ENCODE results near the gene ARID3A.

ARID3A gene

DNA sequence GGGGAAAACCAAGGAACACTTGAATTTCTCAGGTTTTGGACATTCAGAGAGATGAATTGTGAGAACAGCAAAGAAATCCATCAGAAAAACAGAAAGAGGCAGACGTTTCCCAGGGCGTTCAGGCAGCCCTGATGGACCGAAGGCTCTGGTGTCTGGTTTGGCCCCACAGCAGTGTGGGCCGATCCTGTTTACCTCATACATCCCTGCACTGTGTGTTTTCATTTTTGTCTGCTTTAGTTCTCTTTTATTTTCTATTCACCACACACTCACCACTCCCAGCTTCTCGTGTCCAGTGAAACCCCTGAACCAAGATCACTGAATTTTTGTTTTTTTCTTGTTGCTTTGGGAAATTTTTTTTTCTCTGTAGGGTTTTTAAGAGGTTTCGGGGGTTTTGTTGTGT is 46.4 kb downstream of the ARID3A start:
- H3K4me3 ChIP-seq (ENCODE audit: low read depth, low read length), result no peak overlapping the region
- TF ChIP-seq, protein P1, sequence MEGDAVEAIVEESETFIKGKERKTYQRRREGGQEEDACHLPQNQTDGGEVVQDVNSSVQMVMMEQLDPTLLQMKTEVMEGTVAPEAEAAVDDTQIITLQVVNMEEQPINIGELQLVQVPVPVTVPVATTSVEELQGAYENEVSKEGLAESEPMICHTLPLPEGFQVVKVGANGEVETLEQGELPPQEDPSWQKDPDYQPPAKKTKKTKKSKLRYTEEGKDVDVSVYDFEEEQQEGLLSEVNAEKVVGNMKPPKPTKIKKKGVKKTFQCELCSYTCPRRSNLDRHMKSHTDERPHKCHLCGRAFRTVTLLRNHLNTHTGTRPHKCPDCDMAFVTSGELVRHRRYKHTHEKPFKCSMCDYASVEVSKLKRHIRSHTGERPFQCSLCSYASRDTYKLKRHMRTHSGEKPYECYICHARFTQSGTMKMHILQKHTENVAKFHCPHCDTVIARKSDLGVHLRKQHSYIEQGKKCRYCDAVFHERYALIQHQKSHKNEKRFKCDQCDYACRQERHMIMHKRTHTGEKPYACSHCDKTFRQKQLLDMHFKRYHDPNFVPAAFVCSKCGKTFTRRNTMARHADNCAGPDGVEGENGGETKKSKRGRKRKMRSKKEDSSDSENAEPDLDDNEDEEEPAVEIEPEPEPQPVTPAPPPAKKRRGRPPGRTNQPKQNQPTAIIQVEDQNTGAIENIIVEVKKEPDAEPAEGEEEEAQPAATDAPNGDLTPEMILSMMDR (IDR thresholded peaks at IDR 0.05; ENCODE audit: borderline replicate concordance, insufficient read depth, low read depth, low read length), result no peak

DNA sequence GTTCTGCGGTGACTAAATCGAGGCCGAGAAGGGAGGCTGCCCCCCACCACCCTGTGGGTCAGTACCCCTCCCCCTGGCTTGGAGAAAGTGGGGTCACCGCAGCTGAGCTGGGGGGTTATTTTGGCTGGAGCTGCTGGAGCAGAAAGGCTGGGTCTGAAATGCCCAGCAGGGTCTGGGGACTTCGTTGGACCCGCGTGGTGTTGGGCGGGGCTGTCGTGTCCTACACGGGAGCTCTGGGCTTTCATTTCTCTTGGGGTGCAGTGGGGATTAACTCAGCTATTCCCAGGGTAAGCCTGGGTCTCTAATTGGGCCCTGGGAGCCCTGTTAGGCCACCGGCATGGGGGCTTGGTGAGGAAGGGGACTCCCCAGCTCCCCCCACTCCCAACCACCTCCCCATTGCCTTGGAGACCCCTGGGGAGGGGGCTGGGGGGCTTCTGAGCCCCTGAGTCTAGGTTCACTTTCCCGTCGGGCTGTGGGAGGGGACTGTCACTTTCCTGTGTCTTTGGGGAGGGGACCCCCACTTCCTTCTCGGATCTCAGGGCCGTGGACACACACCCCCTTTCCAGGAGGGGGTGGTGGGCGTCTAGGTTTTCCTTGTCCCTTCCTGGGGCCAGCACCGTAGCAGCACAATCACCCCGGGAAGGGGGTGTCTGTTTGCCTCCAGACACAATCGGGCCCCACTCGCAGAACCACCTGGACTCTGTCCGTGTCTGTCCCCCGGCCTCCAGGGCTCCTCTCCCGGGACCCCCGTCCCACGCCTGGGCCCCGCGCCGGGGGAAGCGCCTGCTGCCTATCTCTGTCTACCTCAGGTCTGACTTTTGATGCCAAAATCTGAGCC is 48.1 kb downstream of the ARID3A start:
- H3K4me3 ChIP-seq (ENCODE audit: low read depth, low read length), result no peak overlapping the region
- TF ChIP-seq, protein P1 (IDR thresholded peaks at IDR 0.05; ENCODE audit: borderline replicate concordance, insufficient read depth, low read depth, low read length), result no peak

- no peak overlapping the region for H3K4me3 ChIP-seq (ENCODE audit: low read depth, low read length)
- TF ChIP-seq, protein P1 (IDR thresholded peaks at IDR 0.05; ENCODE audit: borderline replicate concordance, insufficient read depth, low read depth, low read length), result no peak
Measured at GRCh38 chr19:974564-975257, 48.9 kb downstream of the ARID3A start.

GRCh38 chr19:976476-976875 is 50.6 kb downstream of the ARID3A start:
- TF ChIP-seq, protein P1 (IDR thresholded peaks at IDR 0.05; ENCODE audit: borderline replicate concordance, insufficient read depth, low read depth, low read length), result no peak
- no peak overlapping the region for H3K4me3 ChIP-seq (ENCODE audit: low read depth, low read length)

- TF ChIP-seq, protein P1 (IDR thresholded peaks at IDR 0.05; ENCODE audit: borderline replicate concordance, insufficient read depth, low read depth, low read length), result no peak
- no peak overlapping the region for H3K4me3 ChIP-seq (ENCODE audit: low read depth, low read length)
Measured at GRCh38 chr19:977058-977464, 51.2 kb downstream of the ARID3A start.

GRCh38 chr19:979318-979741 is 53.5 kb downstream of the ARID3A start:
- TF ChIP-seq, protein P1 (IDR thresholded peaks at IDR 0.05; ENCODE audit: borderline replicate concordance, insufficient read depth, low read depth, low read length), result no peak
- no peak overlapping the region for H3K4me3 ChIP-seq (ENCODE audit: low read depth, low read length)

Data from GM12875 (cell line).